BJ (cell line): ENCODE results near the gene HCAR2. TPM values are rescaled to one million over a fixed set of nuclear protein-coding genes. Genes with fewer than 3 reads are reported as not detected.
"Not testable (repeated sequence)": the region's sequence is repeated elsewhere in the genome, so short reads cannot be mapped to it uniquely, and the experiment has no call there.

Experiments used
- CTCF ChIA-PET: fragments of 350-600 bp; formaldehyde crosslinking; extraction: SDS; loops from one replicate; lab custom pipeline; 2021; ENCODE audit warnings: antibody characterized with exemption, inconsistent platforms; lab: Yijun Ruan, JAX
- POLR2A ChIA-PET: fragments of 300-600 bp; sonication (Branson Sonifier 250); formaldehyde crosslinking; extraction: SDS; loops from one replicate; lab custom pipeline; 2021; ENCODE audit warnings: antibody characterized with exemption; lab: Charles Lee
- DNase-seq: peaks from one replicate; pipeline ENCODE4 v3.0.0-alpha.2; 2011; ENCODE audit warnings: low read depth
- H3K27me3 ChIP-seq: 2 replicates; pipeline ENCODE4 v1.6.0; 2011; ENCODE audit warnings: low read length; ENCODE audit not compliant: control insufficient read depth, insufficient read depth
- H3K36me3 ChIP-seq: 2 replicates; pipeline ENCODE4 v1.5.1; 2011; ENCODE audit warnings: low read length; ENCODE audit not compliant: control insufficient read depth, insufficient read depth
- H3K4me3 ChIP-seq: 2 replicates; pipeline ENCODE4 v1.5.1; 2011; ENCODE audit warnings: low read depth, mild to moderate bottlenecking, control low read depth, low read length
- CTCF ChIP-seq: IDR thresholded peaks from 2 replicates; pipeline ENCODE4 v1.5.1; 2011; ENCODE audit warnings: low read depth, mild to moderate bottlenecking, control low read depth, inconsistent platforms, low read length, moderate library complexity; ENCODE audit not compliant: insufficient read depth
- polyA plus RNA-seq: library from polyadenylated mRNA; depleted of rRNA; stranded (reverse); fragments of >200 nt; gene quantifications from 2 replicates; pipeline ENCODE4 v1.2.3, GENCODE V29; 2011

HCAR2 gene
- polyA plus RNA-seq, 1 experiment: not detected

- POLR2A ChIA-PET: no interaction called here
- no peaks in the 10 kb centered on the region for H3K36me3 ChIP-seq
- no peak overlapping the region for H3K4me3 ChIP-seq
- no peak for DNase-seq
- CTCF ChIA-PET: interaction anchor here (1.0 to 1.6 kb wide), 2 partner anchors 11 to 29 kb away, joined by 3 read pairs; no protein-coding TSS in a partner anchor
- TF ChIP-seq CTCF: no peak
- H3K27me3 ChIP-seq: no peaks in the 10 kb centered on the region
Measured at GRCh38 chr12:122724641-122725243, 21.6 kb upstream of the HCAR2 start.

GRCh38 chr12:122722387-122722786 is 19.2 kb upstream of the HCAR2 start:
- no peak for DNase-seq
- H3K4me3 ChIP-seq: no peak overlapping the region
- H3K27me3 ChIP-seq: no peaks in the 10 kb centered on the region
- ChIA-PET POLR2A (no interaction called here), CTCF (interaction anchor here (1.1 kb wide), 1 partner anchor 85 kb away, joined by 4 read pairs; no protein-coding TSS in a partner anchor)
- no peaks in the 10 kb centered on the region for H3K36me3 ChIP-seq
- no peak for TF ChIP-seq CTCF

GRCh38 chr12:122721057-122721545 is 17.9 kb upstream of the HCAR2 start:
- Histone ChIP-seq H3K36me3 (no peaks in the 10 kb centered on the region), H3K4me3 (no peak overlapping the region), H3K27me3 (0 out of 2 replicates have a peak, but pooled peaks cover under 1% of the 10 kb centered on the region)
- ChIA-PET CTCF (no interaction called here), POLR2A (no interaction called here)
- no peak for DNase-seq
- no peak for TF ChIP-seq CTCF

GRCh38 chr12:122716658-122717057 is 13.5 kb upstream of the HCAR2 start, which contains the start of gene HCAR3:
Gene HCAR3, minus strand, starts transcription at chr12:122716811. Its CDS starts 74 bp downstream, at chr12:122716737.
- DNase-seq, CTCF ChIA-PET, H3K27me3 ChIP-seq, H3K36me3 ChIP-seq, H3K4me3 ChIP-seq, POLR2A ChIA-PET: not testable (repeated sequence)

- H3K4me3 ChIP-seq, DNase-seq, CTCF ChIA-PET, H3K36me3 ChIP-seq, H3K27me3 ChIP-seq, POLR2A ChIA-PET: not testable (repeated sequence)
Measured at GRCh38 chr12:122715211-122715610, 12.1 kb upstream of the HCAR2 start.

- CTCF ChIA-PET, DNase-seq, H3K27me3 ChIP-seq, H3K4me3 ChIP-seq, POLR2A ChIA-PET, H3K36me3 ChIP-seq: not testable (repeated sequence)
Measured at GRCh38 chr12:122713491-122714188, 10.5 kb upstream of the HCAR2 start.

GRCh38 chr12:122711266-122711665 is 8.1 kb upstream of the HCAR2 start:
- POLR2A ChIA-PET, CTCF ChIA-PET, H3K27me3 ChIP-seq, H3K4me3 ChIP-seq, H3K36me3 ChIP-seq, DNase-seq: not testable (repeated sequence)

- H3K27me3 ChIP-seq, DNase-seq, H3K36me3 ChIP-seq, CTCF ChIA-PET, POLR2A ChIA-PET, H3K4me3 ChIP-seq: not testable (repeated sequence)
Measured at GRCh38 chr12:122710341-122710740, 7.2 kb upstream of the HCAR2 start.

- POLR2A ChIA-PET, H3K27me3 ChIP-seq, DNase-seq, CTCF ChIA-PET, H3K36me3 ChIP-seq, H3K4me3 ChIP-seq: not testable (repeated sequence)
Measured at GRCh38 chr12:122709287-122709686, 6.1 kb upstream of the HCAR2 start.

GRCh38 chr12:122703841-122704240 is 684 bp upstream of the HCAR2 start:
- H3K36me3 ChIP-seq, H3K4me3 ChIP-seq, H3K27me3 ChIP-seq, DNase-seq, POLR2A ChIA-PET, CTCF ChIA-PET: not testable (repeated sequence)
